HuH-7 (cell line): ENCODE measurements around the gene SMAD2.
"Not testable (repeated sequence)": the region's sequence is repeated elsewhere in the genome, so short reads cannot be mapped to it uniquely, and the experiment has no call there.

Source experiments
- DNase-seq: peaks from one replicate; pipeline ENCODE4 v3.0.0; 2011; ENCODE audit warnings: low spot score

The SMAD2 gene

GRCh38 chr18:47842836-47843235 is 87.6 kb downstream of the SMAD2 start:
- no peak for DNase-seq

GRCh38 chr18:47838396-47838795 is 92.1 kb downstream of the SMAD2 start:
- DNase-seq: no peak

GRCh38 chr18:47832348-47832747 is 98.1 kb downstream of the SMAD2 start:
- DNase-seq: no peak

- DNase-seq: no peak
Observed at GRCh38 chr18:47831351-47831750, 99.1 kb downstream of the SMAD2 start.

- no peak for DNase-seq
Observed at GRCh38 chr18:47830772-47831171, 99.7 kb downstream of the SMAD2 start.

- no peak for DNase-seq
Observed at GRCh38 chr18:47829831-47830230, 100.6 kb downstream of the SMAD2 start.

GRCh38 chr18:47828031-47828430 is 102.4 kb downstream of the SMAD2 start:
- DNase-seq: not testable (repeated sequence)

GRCh38 chr18:47826157-47827074 is 104.0 kb downstream of the SMAD2 start:
- no peak for DNase-seq

GRCh38 chr18:47821314-47821713 is 109.1 kb downstream of the SMAD2 start:
- no peak for DNase-seq

GRCh38 chr18:47817795-47818077 is 112.7 kb downstream of the SMAD2 start:
- DNase-seq: no peak

GRCh38 chr18:47817017-47817794 is 113.3 kb downstream of the SMAD2 start:
- no peak for DNase-seq

GRCh38 chr18:47815486-47816270 is 114.8 kb downstream of the SMAD2 start:
- no peak for DNase-seq

- DNase-seq: no peak
Observed at GRCh38 chr18:47809420-47809819, 121.0 kb downstream of the SMAD2 start.

GRCh38 chr18:47802802-47803201 is 127.7 kb downstream of the SMAD2 start:
- DNase-seq: no peak

GRCh38 chr18:47801817-47802216 is 128.6 kb downstream of the SMAD2 start:
- DNase-seq: no peak

GRCh38 chr18:47800756-47801155 is 129.7 kb downstream of the SMAD2 start:
- DNase-seq: no peak

- no peak for DNase-seq
Observed at GRCh38 chr18:47800248-47800647, 130.2 kb downstream of the SMAD2 start.

GRCh38 chr18:47799376-47799775 is 131.1 kb downstream of the SMAD2 start:
- no peak for DNase-seq

GRCh38 chr18:47798366-47798765 is 132.1 kb downstream of the SMAD2 start:
- no peak for DNase-seq

- no peak for DNase-seq
Observed at GRCh38 chr18:47797126-47797525, 133.3 kb downstream of the SMAD2 start.

GRCh38 chr18:47795434-47795814 is 135.0 kb downstream of the SMAD2 start:
- DNase-seq: no peak

GRCh38 chr18:47794725-47795433 is 135.6 kb downstream of the SMAD2 start:
- DNase-seq: no peak
